WTC11 (cell line): ENCODE measurements around the gene LMCD1. TPM values are rescaled to one million over a fixed set of nuclear protein-coding genes. Genes with fewer than 3 reads are reported as not detected.
A peak's percentile ranks its signal among the peaks of the same experiment; 100 is the strongest.

Experiments used
- ATAC-seq: fragments of 200-7000 bp; cut with Tn5 transposase; 2 replicates; pipeline ENCODE4 v1.10.0; 2021; ENCODE audit warnings: mild to moderate bottlenecking, moderate library complexity
- CTCF ChIA-PET: fragments of 300-600 bp; sonication (Branson Sonifier 250); formaldehyde crosslinking; loops from one replicate; lab custom pipeline; 2021; ENCODE audit warnings: antibody characterized with exemption; lab: Charles Lee
- POLR2A ChIA-PET: fragments of 350-600 bp; sonication (Branson Sonifier 250); formaldehyde crosslinking; loops from one replicate; lab custom pipeline; 2021; ENCODE audit warnings: antibody characterized with exemption; lab: Charles Lee
- DNase-seq: peaks from one replicate; pipeline ENCODE4 v3.0.0; 2021; ENCODE audit warnings: low spot score
- H3K27ac Mint-ChIP-seq: 2 replicates; pipeline ENCODE4 v1.8.0; 2021; ENCODE audit warnings: mixed read lengths
- H3K27me3 Mint-ChIP-seq: 2 replicates; pipeline ENCODE4 v1.8.0; 2021; ENCODE audit warnings: low read depth, mild to moderate bottlenecking, moderate library complexity, mixed read lengths
- H3K36me3 Mint-ChIP-seq: 2 replicates; pipeline ENCODE4 v1.8.0; 2021; ENCODE audit warnings: mixed read lengths
- H3K4me1 Mint-ChIP-seq: 2 replicates; pipeline ENCODE4 v1.8.0; 2022; ENCODE audit warnings: mixed read lengths
- H3K4me3 Mint-ChIP-seq: 2 replicates; pipeline ENCODE4 v1.8.0; 2021; ENCODE audit warnings: mild to moderate bottlenecking, moderate library complexity, mixed read lengths
- H3K9me3 Mint-ChIP-seq: 2 replicates; pipeline ENCODE4 v1.8.0; 2021; ENCODE audit warnings: mixed read lengths
- AFF4 ChIP-seq: sonication (generic); formaldehyde crosslinking; IDR thresholded peaks from 2 replicates; pipeline ENCODE4 v1.8.1; 2023; ENCODE audit warnings: mild to moderate bottlenecking, missing genetic modification reagents, borderline replicate concordance
- ATF3 ChIP-seq: sonication (generic); formaldehyde crosslinking; conservative IDR thresholded peaks from 2 replicates; pipeline ENCODE4 v1.8.1; 2022; ENCODE audit warnings: mild to moderate bottlenecking, missing genetic modification reagents
- CREB1 ChIP-seq: sonication (generic); formaldehyde crosslinking; IDR thresholded peaks from 2 replicates; pipeline ENCODE4 v1.8.0; 2023; ENCODE audit warnings: mild to moderate bottlenecking, missing genetic modification reagents
- E2F4 ChIP-seq: sonication (generic); formaldehyde crosslinking; IDR thresholded peaks from 2 replicates; pipeline ENCODE4 v1.8.1; 2022; ENCODE audit warnings: low read depth, mild to moderate bottlenecking, moderate library complexity, missing genetic modification reagents, borderline replicate concordance
- E2F5 ChIP-seq: sonication (generic); formaldehyde crosslinking; IDR thresholded peaks from 2 replicates; pipeline ENCODE4 v1.8.1; 2022; ENCODE audit warnings: mild to moderate bottlenecking, moderate library complexity, missing genetic modification reagents
- GABPB1 ChIP-seq: sonication (generic); formaldehyde crosslinking; IDR thresholded peaks from 2 replicates; pipeline ENCODE4 v1.8.1; 2023; ENCODE audit warnings: mild to moderate bottlenecking, missing genetic modification reagents
- GRHL2 ChIP-seq: fragments of 250-450 bp; sonication (Bioruptor Pico); IDR thresholded peaks from 2 replicates; pipeline ENCODE4 v1.8.0; 2022; ENCODE audit warnings: mild to moderate bottlenecking, moderate library complexity; ENCODE audit not compliant: insufficient replicate concordance, severe bottlenecking
- HMGA2 ChIP-seq: fragments of 250-450 bp; sonication (Bioruptor Pico); IDR thresholded peaks from 2 replicates; pipeline ENCODE4 v1.4.0; 2021; ENCODE audit warnings: mild to moderate bottlenecking, moderate library complexity
- KAT7 ChIP-seq: sonication (generic); formaldehyde crosslinking; IDR thresholded peaks from 2 replicates; pipeline ENCODE4 v1.8.1; 2023; ENCODE audit warnings: missing genetic modification reagents, mild to moderate bottlenecking, borderline replicate concordance
- MLX ChIP-seq: sonication (generic); formaldehyde crosslinking; IDR thresholded peaks from 2 replicates; pipeline ENCODE4 v1.8.1; 2023; ENCODE audit warnings: mild to moderate bottlenecking, missing genetic modification reagents, moderate library complexity
- MXD4 ChIP-seq: fragments of 250-450 bp; sonication (Bioruptor Pico); IDR thresholded peaks from 2 replicates; pipeline ENCODE4 v1.8.0; 2021; ENCODE audit warnings: mild to moderate bottlenecking, moderate library complexity, borderline replicate concordance
- NR2C2 ChIP-seq: sonication (generic); formaldehyde crosslinking; IDR thresholded peaks from 2 replicates; pipeline ENCODE4 v1.8.0; 2022; ENCODE audit warnings: mild to moderate bottlenecking, missing genetic modification reagents
- PRDM15 ChIP-seq: sonication (generic); formaldehyde crosslinking; IDR thresholded peaks from 2 replicates; pipeline ENCODE4 v1.8.0; 2022; ENCODE audit warnings: missing genetic modification reagents
- PRRX2 ChIP-seq: fragments of 250-450 bp; sonication (Bioruptor Pico); IDR thresholded peaks from 2 replicates; pipeline ENCODE4 v1.8.0; 2021; ENCODE audit warnings: mild to moderate bottlenecking
- STAT6 ChIP-seq: sonication (generic); formaldehyde crosslinking; conservative IDR thresholded peaks from 2 replicates; pipeline ENCODE4 v1.8.1; 2023; ENCODE audit warnings: mild to moderate bottlenecking, low read depth, missing genetic modification reagents, moderate library complexity
- TCF7 ChIP-seq: sonication (generic); formaldehyde crosslinking; IDR thresholded peaks from 2 replicates; pipeline ENCODE4 v1.8.0; 2022; ENCODE audit warnings: mild to moderate bottlenecking, low read depth, missing genetic modification reagents, moderate library complexity
- ZNF317 ChIP-seq: sonication (generic); formaldehyde crosslinking; IDR thresholded peaks from 2 replicates; pipeline ENCODE4 v1.8.1; 2023; ENCODE audit warnings: low read depth, mild to moderate bottlenecking, moderate library complexity, missing genetic modification reagents, borderline replicate concordance
- ZSCAN18 ChIP-seq: fragments of 250-450 bp; sonication (Bioruptor Pico); IDR thresholded peaks from 2 replicates; pipeline ENCODE4 v2.1.2; 2022; ENCODE audit warnings: mild to moderate bottlenecking, moderate library complexity
- total RNA-seq: library from RNA; stranded (reverse); gene quantifications from 3 replicates; pipeline ENCODE4 v1.2.3, GENCODE V29; 2021

Gene LMCD1
- total RNA-seq, 1 experiment from 2014 or later, result 12.5 TPM

GRCh38 chr3:8538913-8539312 is 37.3 kb downstream of the LMCD1 start (continued):
- TF ChIP-seq PRDM15 (CRISPR knock-in tag), result no peak

GRCh38 chr3:8539419-8539818 is 37.8 kb downstream of the LMCD1 start:
- TF ChIP-seq HMGA2 (CRISPR knock-in tag) (peak; percentile 52), PRRX2 (CRISPR knock-in tag) (no peak)
- Mint-ChIP-seq H3K27ac (no peak overlapping the region), H3K36me3 (peaks cover 24% of the 10 kb centered on the region), H3K27me3 (no peaks in the 10 kb centered on the region), H3K4me3 (no peak overlapping the region), H3K4me1 (peaks cover 32% of the 10 kb centered on the region), H3K9me3 (no peaks in the 10 kb centered on the region)
- ATAC-seq, result no peak
- ChIA-PET POLR2A (no interaction called here), CTCF (interaction anchor here (0.6 kb wide), 1 partner anchor 38 kb away, joined by 3 read pairs; the partner anchor contains the start of gene LMCD1)
- DNase-seq, result no peak

GRCh38 chr3:8540456-8540855 is 38.8 kb downstream of the LMCD1 start:
- Mint-ChIP-seq H3K4me3 (no peak overlapping the region), H3K4me1 (peaks cover 24% of the 10 kb centered on the region), H3K27me3 (no peaks in the 10 kb centered on the region), H3K36me3 (peaks cover 24% of the 10 kb centered on the region), H3K27ac (peak overlapping the region; percentile 40), H3K9me3 (no peaks in the 10 kb centered on the region)
- ATAC-seq, result peak; percentile 29
- ChIA-PET CTCF (no interaction called here), POLR2A (no interaction called here)
- DNase-seq, result no peak
- TF ChIP-seq AFF4 (CRISPR knock-in tag) (no peak), E2F4 (no peak), KAT7 (CRISPR knock-in tag) (no peak), STAT6 (CRISPR knock-in tag) (no peak), GRHL2 (no peak), NR2C2 (no peak), HMGA2 (CRISPR knock-in tag) (no peak), GABPB1 (CRISPR knock-in tag) (no peak), ZSCAN18 (no peak), TCF7 (no peak), E2F5 (CRISPR knock-in tag) (no peak), ZNF317 (CRISPR knock-in tag) (no peak), CREB1 (CRISPR knock-in tag) (no peak), MXD4 (CRISPR knock-in tag) (no peak), ATF3 (no peak), MLX (no peak)
